ENCODE data around the gene KCNK18.

Gene KCNK18

DNA sequence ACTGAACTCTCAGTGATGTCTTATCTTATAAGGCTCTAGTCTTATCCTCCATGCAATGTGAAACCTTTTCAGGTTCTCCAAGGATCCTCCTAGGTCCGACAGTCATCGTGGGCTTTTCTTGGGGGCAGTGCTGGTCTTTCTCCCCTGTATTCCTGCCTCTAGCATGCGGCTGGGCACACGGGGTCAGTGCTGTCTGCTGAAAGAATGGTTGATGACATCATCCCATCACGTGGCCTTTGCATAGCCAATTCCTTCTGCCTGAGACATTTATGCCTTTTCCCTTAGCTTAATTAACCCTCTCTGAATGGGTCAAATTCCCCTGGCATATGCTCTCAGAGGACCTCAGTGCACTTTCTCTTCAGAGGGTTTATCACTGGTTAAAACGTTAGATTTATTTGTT lies 27.0 kb upstream of the KCNK18 start:
- no peak for TF ChIP-seq FOXP2 (optimal IDR thresholded peaks at IDR 0.05; ENCODE audit: borderline replicate concordance, extremely low read depth, extremely low read length, insufficient read depth)
- no peak for TF ChIP-seq TAF1 (IDR thresholded peaks at IDR 0.05; ENCODE audit: borderline replicate concordance, insufficient read depth, low read length)
- TF ChIP-seq, protein P1, sequence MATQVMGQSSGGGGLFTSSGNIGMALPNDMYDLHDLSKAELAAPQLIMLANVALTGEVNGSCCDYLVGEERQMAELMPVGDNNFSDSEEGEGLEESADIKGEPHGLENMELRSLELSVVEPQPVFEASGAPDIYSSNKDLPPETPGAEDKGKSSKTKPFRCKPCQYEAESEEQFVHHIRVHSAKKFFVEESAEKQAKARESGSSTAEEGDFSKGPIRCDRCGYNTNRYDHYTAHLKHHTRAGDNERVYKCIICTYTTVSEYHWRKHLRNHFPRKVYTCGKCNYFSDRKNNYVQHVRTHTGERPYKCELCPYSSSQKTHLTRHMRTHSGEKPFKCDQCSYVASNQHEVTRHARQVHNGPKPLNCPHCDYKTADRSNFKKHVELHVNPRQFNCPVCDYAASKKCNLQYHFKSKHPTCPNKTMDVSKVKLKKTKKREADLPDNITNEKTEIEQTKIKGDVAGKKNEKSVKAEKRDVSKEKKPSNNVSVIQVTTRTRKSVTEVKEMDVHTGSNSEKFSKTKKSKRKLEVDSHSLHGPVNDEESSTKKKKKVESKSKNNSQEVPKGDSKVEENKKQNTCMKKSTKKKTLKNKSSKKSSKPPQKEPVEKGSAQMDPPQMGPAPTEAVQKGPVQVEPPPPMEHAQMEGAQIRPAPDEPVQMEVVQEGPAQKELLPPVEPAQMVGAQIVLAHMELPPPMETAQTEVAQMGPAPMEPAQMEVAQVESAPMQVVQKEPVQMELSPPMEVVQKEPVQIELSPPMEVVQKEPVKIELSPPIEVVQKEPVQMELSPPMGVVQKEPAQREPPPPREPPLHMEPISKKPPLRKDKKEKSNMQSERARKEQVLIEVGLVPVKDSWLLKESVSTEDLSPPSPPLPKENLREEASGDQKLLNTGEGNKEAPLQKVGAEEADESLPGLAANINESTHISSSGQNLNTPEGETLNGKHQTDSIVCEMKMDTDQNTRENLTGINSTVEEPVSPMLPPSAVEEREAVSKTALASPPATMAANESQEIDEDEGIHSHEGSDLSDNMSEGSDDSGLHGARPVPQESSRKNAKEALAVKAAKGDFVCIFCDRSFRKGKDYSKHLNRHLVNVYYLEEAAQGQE (IDR thresholded peaks at IDR 0.05; ENCODE audit: insufficient read depth in 1 of 2, low read depth in 2 of 2, low read length in 2 of 2): no peak
- no peak for TF ChIP-seq POLR2AphosphoS5 (IDR thresholded peaks at IDR 0.05; ENCODE audit: low read depth, low read length)
- no peak for TF ChIP-seq SIN3A (IDR thresholded peaks at IDR 0.05; ENCODE audit: borderline replicate concordance, insufficient read depth, low read length)

DNA sequence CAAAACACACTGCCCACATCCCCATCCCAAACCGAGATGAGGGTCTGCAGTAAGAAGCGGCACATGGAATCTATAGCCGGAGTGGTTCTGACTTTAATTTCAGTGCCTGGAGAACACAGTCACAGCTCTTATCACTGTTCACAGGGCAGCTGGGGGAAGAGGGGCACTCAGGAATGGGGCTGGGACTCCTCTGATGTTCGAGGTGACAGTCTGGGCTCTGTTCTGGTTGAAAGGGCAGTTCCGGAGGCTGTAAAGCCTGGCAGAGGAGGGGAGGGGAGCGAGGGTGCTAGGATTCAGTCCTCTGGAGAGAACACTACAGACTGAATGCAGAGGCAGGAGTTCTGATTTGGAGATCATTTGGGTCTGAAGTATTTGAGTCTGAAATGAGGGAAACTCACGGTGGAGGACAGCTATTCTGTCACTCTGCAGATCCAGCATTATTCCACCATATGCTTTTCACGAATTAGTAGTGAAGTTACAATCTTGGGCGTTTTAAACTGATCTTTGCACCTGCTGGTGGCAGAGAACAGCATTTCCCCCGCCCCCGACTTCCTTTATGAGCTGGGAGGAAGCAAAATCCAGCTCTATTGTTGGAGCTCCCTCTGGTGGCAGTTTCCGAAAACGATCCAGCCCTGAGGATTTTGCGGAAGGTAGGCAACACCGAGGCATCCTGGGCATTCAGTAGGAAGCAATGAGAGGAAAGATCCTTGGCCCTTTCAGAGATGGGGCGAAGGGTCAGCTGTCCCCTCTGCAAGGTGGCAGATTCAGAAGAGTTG lies 22.7 kb upstream of the KCNK18 start:
- TF ChIP-seq SIN3A (IDR thresholded peaks at IDR 0.05; ENCODE audit: borderline replicate concordance, insufficient read depth, low read length) (no peak), POLR2AphosphoS5 (IDR thresholded peaks at IDR 0.05; ENCODE audit: low read depth, low read length) (no peak), TAF1 (IDR thresholded peaks at IDR 0.05; ENCODE audit: borderline replicate concordance, insufficient read depth, low read length) (no peak), FOXP2 (optimal IDR thresholded peaks at IDR 0.05; ENCODE audit: borderline replicate concordance, extremely low read depth, extremely low read length, insufficient read depth) (no peak)
- TF ChIP-seq, protein P1 (IDR thresholded peaks at IDR 0.05; ENCODE audit: insufficient read depth in 1 of 2, low read depth in 2 of 2, low read length in 2 of 2): no peak

DNA sequence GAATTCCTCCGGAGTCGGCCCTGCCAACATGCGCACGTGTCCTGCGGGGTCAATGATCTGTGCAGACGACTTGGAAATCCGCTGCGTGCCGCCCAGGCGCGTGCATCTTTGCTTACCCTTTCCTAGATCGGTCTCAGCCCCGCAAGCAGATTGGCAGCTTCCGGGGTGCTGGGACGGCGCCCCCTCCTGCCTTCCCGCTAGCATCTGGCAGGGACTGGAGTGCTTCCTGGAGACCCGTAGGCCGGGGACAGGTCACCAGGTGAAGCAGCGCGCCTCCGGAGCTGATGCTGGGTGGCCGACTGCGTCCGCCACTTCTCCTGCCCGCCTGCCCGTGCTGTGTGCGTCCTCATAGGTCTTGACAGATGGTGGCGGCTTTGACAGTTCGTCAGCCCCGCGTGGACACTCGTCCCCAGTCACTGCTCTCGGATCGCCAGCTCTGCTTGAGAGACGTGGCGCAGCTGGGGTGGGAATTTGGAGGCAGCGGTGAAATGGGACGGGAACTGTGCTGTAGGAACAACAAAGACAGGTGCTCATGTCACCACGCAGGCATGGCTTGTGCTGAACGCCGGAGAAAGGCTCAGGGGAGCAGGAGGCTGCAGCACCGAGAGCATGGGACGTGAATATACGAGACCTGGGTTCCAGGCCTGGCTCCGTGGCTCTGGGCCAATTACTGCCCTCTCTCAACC lies 21.9 kb upstream of the KCNK18 start:
- TF ChIP-seq TAF1 (IDR thresholded peaks at IDR 0.05; ENCODE audit: borderline replicate concordance, insufficient read depth, low read length) (no peak), SIN3A (IDR thresholded peaks at IDR 0.05; ENCODE audit: borderline replicate concordance, insufficient read depth, low read length) (no peak)
- TF ChIP-seq, protein P1 (IDR thresholded peaks at IDR 0.05; ENCODE audit: insufficient read depth in 1 of 2, low read depth in 2 of 2, low read length in 2 of 2): no peak

DNA sequence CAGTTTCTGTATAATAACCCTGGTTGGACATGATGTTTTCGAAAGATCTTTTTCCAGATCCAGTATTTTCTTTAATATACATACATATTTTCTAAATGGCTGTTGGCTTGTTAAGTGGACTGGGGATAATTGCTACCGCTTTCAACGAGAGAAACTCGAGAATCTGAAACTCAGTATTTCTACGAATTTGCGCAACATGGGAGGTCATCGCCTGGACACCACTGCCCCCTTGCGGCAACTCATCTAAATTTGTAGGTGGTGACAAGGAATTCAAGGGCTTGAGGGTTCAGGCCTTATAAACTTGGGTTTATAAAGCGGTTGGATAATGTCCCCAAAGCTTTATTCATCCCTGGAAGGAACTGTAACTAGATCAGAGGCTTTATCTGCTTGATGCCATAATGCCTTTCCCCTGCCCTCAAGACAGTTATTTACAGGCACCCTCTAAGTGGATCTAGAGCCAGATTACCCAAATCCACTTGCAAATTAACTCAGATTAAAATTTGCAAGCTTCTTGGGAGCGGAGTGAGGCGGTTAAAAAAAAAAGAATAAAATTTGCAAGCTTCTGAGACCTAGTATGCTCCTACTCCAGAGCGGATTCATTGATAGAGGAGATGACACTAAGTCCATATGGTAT lies 21.3 kb upstream of the KCNK18 start:
- no peak for TF ChIP-seq POLR2AphosphoS5 (IDR thresholded peaks at IDR 0.05; ENCODE audit: low read depth, low read length)
- TF ChIP-seq, protein P1 (IDR thresholded peaks at IDR 0.05; ENCODE audit: insufficient read depth in 1 of 2, low read depth in 2 of 2, low read length in 2 of 2): no peak
- TF ChIP-seq TAF1 (IDR thresholded peaks at IDR 0.05; ENCODE audit: borderline replicate concordance, insufficient read depth, low read length): no peak
